Measurements from ENCODE around the gene ZSCAN5C. TPM values are rescaled to one million over a fixed set of nuclear protein-coding genes. Genes with fewer than 3 reads are reported as not detected.

The ZSCAN5C gene
- total and polyA plus RNA-seq, 3 experiments from 2014 or later, result not detected

- no peak overlapping the region for H3K4me3 Mint-ChIP-seq
- no peaks in the 10 kb centered on the region for H3K36me3 ChIP-seq (ENCODE audit: insufficient read depth, low read length)
- CTCF ChIA-PET, result interaction anchor here (0.6 to 3.6 kb wide), 9 partner anchors 8 to 845 kb away, joined by 3 to 27 read pairs (median 4); no protein-coding TSS in a partner anchor
- no peaks in the 10 kb centered on the region for H3K9me3 ChIP-seq (ENCODE audit: low read length)
- no peaks in the 10 kb centered on the region for H3K9me3 Mint-ChIP-seq
- DNase-seq, result peak in 2 of 5 donors; percentile 9 to 20
- H3K27me3 Mint-ChIP-seq, result peaks cover 0 to 9% of the 10 kb centered on the region in 2 donors
- no peak overlapping the region for H3K4me3 ChIP-seq (ENCODE audit: low read length)
- H3K4me1 ChIP-seq (ENCODE audit: insufficient read depth, low read length), result no peaks in the 10 kb centered on the region
- no peak overlapping the region for H3K27ac Mint-ChIP-seq
- H3K27me3 ChIP-seq (ENCODE audit: insufficient read depth, low read length, poor library complexity, severe bottlenecking), result no peaks in the 10 kb centered on the region
- no peak overlapping the region for H3K27ac ChIP-seq (ENCODE audit: low read depth, low read length)
- POLR2A ChIA-PET, result no interaction called here
- H3K4me1 Mint-ChIP-seq, result peaks cover 0 to 4% (median 0%) of the 10 kb centered on the region in 3 donors
- H3K36me3 Mint-ChIP-seq, result no peaks in the 10 kb centered on the region
These were observed 51.7 kb downstream of the ZSCAN5C start for GRCh38 chr19:56253737-56254136.

- no peaks in the 10 kb centered on the region for H3K9me3 Mint-ChIP-seq
- H3K4me1 ChIP-seq (ENCODE audit: insufficient read depth, low read length), result no peaks in the 10 kb centered on the region
- DNase-seq, result no peak
- peaks cover 0 to 9% of the 10 kb centered on the region in 2 donors for H3K27me3 Mint-ChIP-seq
- H3K4me3 Mint-ChIP-seq, result no peak overlapping the region
- H3K36me3 Mint-ChIP-seq, result peaks cover 0 to 5% (median 2%) of the 10 kb centered on the region in 3 donors
- no peak overlapping the region for H3K27ac ChIP-seq (ENCODE audit: low read depth, low read length)
- no peaks in the 10 kb centered on the region for H3K4me1 Mint-ChIP-seq
- no peak overlapping the region for H3K4me3 ChIP-seq (ENCODE audit: low read length)
- no peaks in the 10 kb centered on the region for H3K27me3 ChIP-seq (ENCODE audit: insufficient read depth, low read length, poor library complexity, severe bottlenecking)
- POLR2A ChIA-PET, result no interaction called here
- H3K36me3 ChIP-seq (ENCODE audit: insufficient read depth, low read length), result no peaks in the 10 kb centered on the region
- CTCF ChIA-PET, result no interaction called here
- H3K9me3 ChIP-seq (ENCODE audit: low read length), result no peaks in the 10 kb centered on the region
- no peak overlapping the region for H3K27ac Mint-ChIP-seq
These were observed 56.2 kb downstream of the ZSCAN5C start for GRCh38 chr19:56258272-56258671.

Other genes with a start within 250 kb of the ZSCAN5C start
- not detected for gene NLRP5, start 215.5 kb upstream of the ZSCAN5C start, total RNA-seq
- not detected for gene NLRP5, start 215.5 kb upstream of the ZSCAN5C start, polyA plus RNA-seq
- 10 to 100 TPM; 34.7 to 38.7 TPM for gene ZNF787, start 81.0 kb upstream of the ZSCAN5C start, total RNA-seq
- 2.8 TPM for gene ZNF787, start 81.0 kb upstream of the ZSCAN5C start, polyA plus RNA-seq
- gene ZNF444, start 61.0 kb upstream of the ZSCAN5C start, total RNA-seq, result 10 to 100 TPM; 24.9 to 26.7 TPM
- 19.7 TPM for gene ZNF444, start 61.0 kb upstream of the ZSCAN5C start, polyA plus RNA-seq
- not detected for gene GALP, start 26.3 kb upstream of the ZSCAN5C start, total RNA-seq
- gene GALP, start 26.3 kb upstream of the ZSCAN5C start, polyA plus RNA-seq, result not detected
- not detected for gene ZSCAN5B, start 4.5 kb upstream of the ZSCAN5C start, total RNA-seq
- gene ZSCAN5B, start 4.5 kb upstream of the ZSCAN5C start, polyA plus RNA-seq, result not detected
- under 1 TPM; 0.59 to 0.64 TPM for gene EDDM13, start 70.5 kb downstream of the ZSCAN5C start, total RNA-seq
- gene EDDM13, start 70.5 kb downstream of the ZSCAN5C start, polyA plus RNA-seq, result 1.8 TPM
- gene ZSCAN5A, start 112.6 kb downstream of the ZSCAN5C start, total RNA-seq, result 10 to 100 TPM; 11.2 to 11.6 TPM
- gene ZSCAN5A, start 112.6 kb downstream of the ZSCAN5C start, polyA plus RNA-seq, result 10.4 TPM
- gene ZNF582, start 191.3 kb downstream of the ZSCAN5C start, total RNA-seq, result 1 to 10 TPM; 2.1 to 2.6 TPM
- 9.0 TPM for gene ZNF582, start 191.3 kb downstream of the ZSCAN5C start, polyA plus RNA-seq
- 1 to 10 TPM; 5.3 to 5.9 TPM for gene ZNF583, start 202.1 kb downstream of the ZSCAN5C start, total RNA-seq
- gene ZNF583, start 202.1 kb downstream of the ZSCAN5C start, polyA plus RNA-seq, result 14.1 TPM

Measured in CD8-positive, alpha-beta memory T cell (primary cell).